ENCODE data around the gene DNAAF5. TPM values are rescaled to one million over a fixed set of nuclear protein-coding genes. Genes with fewer than 3 reads are reported as not detected.
A peak's percentile ranks its signal among the peaks of the same experiment; 100 is the strongest.

DNAAF5 gene
- total RNA-seq, 4 donors from 2014 or later: 26.7 to 34.4 (median 29.0) TPM

GRCh38 chr7:745431-746154 is 19.1 kb downstream of the DNAAF5 start:
- no peaks in the 10 kb centered on the region for H3K9me3 ChIP-seq
- 95% methylated on average over 23 of the region's 23 CpGs for WGBS
- no peak overlapping the region for H3K27ac ChIP-seq
- peaks cover 30% of the 10 kb centered on the region for H3K36me3 ChIP-seq
- H3K4me1 ChIP-seq: no peaks in the 10 kb centered on the region
- H3K4me3 ChIP-seq: no peak overlapping the region
- DNase-seq (ENCODE audit: low spot score in 2 of 2): peak in 1 of 2 donors; percentile 31
- TF ChIP-seq CTCF (IDR thresholded peaks at IDR 0.05) (no peak), POLR2AphosphoS5 (IDR thresholded peaks at IDR 0.05) (no peak), POLR2A (IDR thresholded peaks at IDR 0.05) (no peak), EP300 (IDR thresholded peaks at IDR 0.05) (no peak)
- no peaks in the 10 kb centered on the region for H3K27me3 ChIP-seq

GRCh38 chr7:746155-747061 is 19.9 kb downstream of the DNAAF5 start:
- 92% methylated on average over 40 of the region's 40 CpGs for WGBS
- Histone ChIP-seq H3K9me3 (no peaks in the 10 kb centered on the region), H3K36me3 (peaks cover 27% of the 10 kb centered on the region), H3K4me3 (no peak overlapping the region), H3K4me1 (no peaks in the 10 kb centered on the region), H3K27me3 (no peaks in the 10 kb centered on the region), H3K27ac (no peak overlapping the region)
- TF ChIP-seq EP300 (IDR thresholded peaks at IDR 0.05) (no peak), CTCF (IDR thresholded peaks at IDR 0.05) (no peak), POLR2A (IDR thresholded peaks at IDR 0.05) (no peak), POLR2AphosphoS5 (IDR thresholded peaks at IDR 0.05) (no peak)
- peak in 1 of 2 donors; percentile 56 for DNase-seq (ENCODE audit: low spot score in 2 of 2)

GRCh38 chr7:747186-747585 is 20.7 kb downstream of the DNAAF5 start:
- peak in 1 of 2 donors; percentile 6 for DNase-seq (ENCODE audit: low spot score in 2 of 2)
- Histone ChIP-seq H3K36me3 (peaks cover 23% of the 10 kb centered on the region), H3K27me3 (no peaks in the 10 kb centered on the region), H3K4me1 (no peaks in the 10 kb centered on the region), H3K4me3 (no peak overlapping the region), H3K9me3 (no peaks in the 10 kb centered on the region), H3K27ac (no peak overlapping the region)
- WGBS: 85% methylated on average over 12 of the region's 12 CpGs
- TF ChIP-seq POLR2AphosphoS5 (IDR thresholded peaks at IDR 0.05): no peak
- no peak for TF ChIP-seq POLR2A (IDR thresholded peaks at IDR 0.05)
- TF ChIP-seq CTCF (IDR thresholded peaks at IDR 0.05): no peak
- TF ChIP-seq EP300 (IDR thresholded peaks at IDR 0.05): no peak

- WGBS: 99% methylated on average over 15 of the region's 15 CpGs
- Histone ChIP-seq H3K4me1 (no peaks in the 10 kb centered on the region), H3K27me3 (no peaks in the 10 kb centered on the region), H3K27ac (no peak overlapping the region), H3K9me3 (no peaks in the 10 kb centered on the region), H3K36me3 (peaks cover 32% of the 10 kb centered on the region), H3K4me3 (no peak overlapping the region)
- TF ChIP-seq POLR2AphosphoS5 (IDR thresholded peaks at IDR 0.05) (no peak), EP300 (IDR thresholded peaks at IDR 0.05) (no peak), POLR2A (IDR thresholded peaks at IDR 0.05) (no peak), CTCF (IDR thresholded peaks at IDR 0.05) (no peak)
- peak in 1 of 2 donors; percentile 40 for DNase-seq (ENCODE audit: low spot score in 2 of 2)
These were observed 21.9 kb downstream of the DNAAF5 start for GRCh38 chr7:748446-748845.

GRCh38 chr7:749140-749551 is 22.6 kb downstream of the DNAAF5 start:
- 78% methylated on average over 14 of the region's 14 CpGs for WGBS
- Histone ChIP-seq H3K4me1 (no peaks in the 10 kb centered on the region), H3K9me3 (no peaks in the 10 kb centered on the region), H3K36me3 (peaks cover 39% of the 10 kb centered on the region), H3K27me3 (no peaks in the 10 kb centered on the region), H3K27ac (no peak overlapping the region), H3K4me3 (no peak overlapping the region)
- peak in 1 of 2 donors; percentile 46 for DNase-seq (ENCODE audit: low spot score in 2 of 2)
- no peak for TF ChIP-seq POLR2A (IDR thresholded peaks at IDR 0.05)

All from suprapubic skin (tissue), 4 donors.